Testis (tissue), 3 donors: Measurements from ENCODE around the gene LDAF1. TPM values are rescaled to one million over a fixed set of nuclear protein-coding genes. Genes with fewer than 3 reads are reported as not detected.
A peak's percentile ranks its signal among the peaks of the same experiment; 100 is the strongest.

Source experiments
- DNase-seq: peaks from one replicate; pipeline ENCODE4 v3.0.0-alpha.2; 2019
- H3K27ac ChIP-seq, 2 donors: fragments of 200-600 bp; sonication (generic); one replicate each; pipeline ENCODE4 v1.5.1; 2019
- H3K27me3 ChIP-seq: fragments of 200-600 bp; sonication (generic); one replicate; pipeline ENCODE4 v1.5.1; 2019
- H3K36me3 ChIP-seq: fragments of 200-600 bp; sonication (generic); one replicate; pipeline ENCODE4 v1.5.1; 2017; ENCODE audit warnings: low read depth; ENCODE audit errors: missing control alignments
- H3K4me1 ChIP-seq: fragments of 200-600 bp; sonication (generic); one replicate; pipeline ENCODE4 v1.5.1; 2019
- H3K4me3 ChIP-seq, 2 donors: fragments of 200-600 bp; sonication (generic); one replicate each; pipeline ENCODE4 v1.5.1; 2017 to 2019
- H3K9me3 ChIP-seq: fragments of 200-600 bp; sonication (generic); one replicate; pipeline ENCODE4 v1.5.1; 2017
- CTCF ChIP-seq, 3 experiments: fragments of 450-650 bp in 2 of 3; fragments of 200-600 bp in 1 of 3; sonication (generic) in 1 of 3; IDR thresholded peaks; one replicate each; pipeline ENCODE4 v1.5.1; 2016 to 2019; ENCODE audit warnings: antibody characterized with exemption in 3 of 3, mild to moderate bottlenecking in 2 of 3, moderate library complexity in 1 of 3
- POLR2A ChIP-seq: fragments of 450-650 bp; IDR thresholded peaks from one replicate; pipeline ENCODE4 v1.6.1; 2017; ENCODE audit warnings: antibody characterized with exemption, mild to moderate bottlenecking, moderate library complexity
- WGBS, 2 donors: methylation state at CpG; one replicate each; pipeline ENCODE4 v1.1.5; 2018; 5-methylcytosine and 5-hydroxymethylcytosine counted together
- intact Hi-C: fragments of 100-400 bp; cut with DNase I; formaldehyde crosslinking; loops from one replicate; pipeline ENCODE4 v1.15.1; 2023; ENCODE audit warnings: low total_unique reads
- polyA plus RNA-seq: library from polyadenylated mRNA; stranded (reverse); fragments of 350-450 nt; fragmentation: Illumina TruSeq; extraction: RNeasy Lipid Tissue Mini Kit (QIAGEN cat#74804); gene quantifications from one replicate; pipeline ENCODE4 v1.2.3, GENCODE V29; 2014; ENCODE audit warnings: low read depth, low replicate concordance; ENCODE audit not compliant: insufficient read depth
- total RNA-seq, 2 donors: library from RNA; depleted of rRNA; stranded (reverse); fragments of >200 nt; gene quantifications; one replicate each; pipeline ENCODE4 v1.2.3, GENCODE V29; 2016

The LDAF1 gene
- total and polyA plus RNA-seq, 3 donors from 2014 or later: 22.8 to 131 (median 54.2) TPM

DNA sequence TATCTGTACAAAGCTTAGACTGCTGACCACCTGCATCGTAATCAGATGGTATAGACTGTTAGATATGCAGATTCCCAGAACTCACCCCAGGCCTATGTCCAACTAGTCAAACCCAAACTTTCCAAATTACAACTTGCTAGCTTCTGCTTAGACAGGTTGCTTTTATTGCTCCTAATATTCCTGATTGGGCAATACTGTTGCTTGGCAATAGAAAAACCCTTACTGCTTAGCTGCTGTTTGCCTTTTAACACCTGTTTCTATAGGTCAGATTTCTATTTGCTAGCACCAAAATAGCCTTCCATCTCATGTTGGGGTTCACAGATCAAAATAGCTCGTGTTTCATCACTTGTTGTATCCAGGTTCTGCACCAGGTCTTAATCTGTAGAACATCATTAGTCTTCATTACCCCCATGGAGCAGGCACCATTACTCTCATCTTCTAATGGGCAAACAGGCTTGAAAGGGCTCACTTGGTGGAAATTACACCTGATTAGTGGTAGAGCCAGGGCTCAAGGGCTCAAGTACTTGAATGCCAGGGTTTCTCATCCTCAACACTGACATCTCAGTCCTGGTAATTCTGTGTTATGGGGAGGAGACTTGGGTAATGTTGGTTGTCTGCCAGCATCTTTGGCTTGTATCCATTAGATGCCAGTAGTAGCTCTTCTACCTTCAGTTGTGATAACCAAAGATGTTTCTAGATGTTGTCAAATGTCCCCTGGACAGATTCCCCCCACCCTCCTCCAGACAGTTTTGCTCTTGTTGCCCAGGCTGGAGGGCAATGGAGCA lies 50.2 kb downstream of the LDAF1 start:
- Histone ChIP-seq H3K4me1 (no peaks in the 10 kb centered on the region), H3K4me3 (no peak overlapping the region), H3K27ac (no peak overlapping the region), H3K27me3 (no peaks in the 10 kb centered on the region), H3K36me3 (no peaks in the 10 kb centered on the region), H3K9me3 (no peaks in the 10 kb centered on the region)
- TF ChIP-seq POLR2A: no peak
- no peak for TF ChIP-seq CTCF (IDR thresholded peaks at IDR 0.05)
- 79 to 83% methylated on average over 2 of the region's 2 CpGs for WGBS, 2 donors
- intact Hi-C loops: no loop called here
- no peak for DNase-seq

DNA sequence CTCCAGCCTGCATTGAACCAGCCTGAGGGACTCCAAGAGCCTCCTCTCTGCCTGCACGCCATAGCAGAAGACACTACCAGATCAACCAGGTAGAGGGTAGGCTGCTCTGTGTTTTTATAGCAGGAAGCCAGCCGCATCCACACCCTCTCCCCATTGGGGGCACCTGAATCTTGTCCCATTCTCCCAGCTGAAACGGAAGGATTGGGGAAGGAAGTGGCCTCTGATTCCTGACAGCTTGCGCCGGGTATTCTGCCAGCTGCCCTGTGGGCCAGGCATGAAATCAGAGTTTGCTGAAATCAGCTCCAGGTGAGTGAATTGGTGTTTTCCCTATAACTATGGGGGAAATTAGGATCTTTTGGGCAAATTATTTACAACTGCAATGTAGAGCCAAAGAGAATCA lies 53.0 kb downstream of the LDAF1 start, which contains the start of gene ZP2:
ZP2 (minus strand) TSS at position 89 of the 400 bp plus-strand sequence; CDS start at position 62, 27 bp downstream.
- Histone ChIP-seq H3K27me3 (no peaks in the 10 kb centered on the region), H3K9me3 (no peaks in the 10 kb centered on the region), H3K27ac (no peak within 1 kb of the TSS), H3K4me3 (no peak within 1 kb of the TSS), H3K4me1 (peaks cover 3% of the 10 kb centered on the region), H3K36me3 (no peaks in the 10 kb centered on the region)
- 82 to 84% methylated on average over 5 of the region's 5 CpGs for WGBS, 2 donors
- DNase-seq: no peak
- intact Hi-C loops: no loop called here
- TF ChIP-seq CTCF (IDR thresholded peaks at IDR 0.05): no peak
- TF ChIP-seq POLR2A: no peak

DNA sequence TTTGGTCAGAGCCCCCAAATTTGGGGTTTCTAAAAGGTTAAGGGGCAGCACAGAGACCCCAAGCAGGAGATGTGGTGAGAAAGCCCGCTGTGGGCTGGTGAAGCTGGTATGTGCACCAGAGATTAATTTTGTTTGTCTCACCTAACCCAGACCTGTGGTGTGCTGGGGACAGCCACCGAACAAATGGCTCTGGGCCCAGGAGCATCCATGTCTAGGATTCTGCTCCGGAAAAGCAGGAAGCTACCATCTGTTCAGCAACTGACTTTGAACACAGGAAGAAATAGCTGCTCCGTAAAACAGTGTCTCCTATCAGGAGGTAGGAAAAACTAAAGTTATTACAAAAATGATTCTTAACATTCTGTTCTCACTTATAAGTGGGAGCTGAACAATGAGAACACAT lies 55.6 kb downstream of the LDAF1 start:
- intact Hi-C loops: no loop called here
- WGBS, 2 donors: 57 to 65% methylated on average over 4 of the region's 4 CpGs
- DNase-seq: no peak
- H3K36me3 ChIP-seq: no peaks in the 10 kb centered on the region
- H3K9me3 ChIP-seq: no peaks in the 10 kb centered on the region
- H3K4me3 ChIP-seq: no peak overlapping the region
- no peak overlapping the region for H3K27ac ChIP-seq
- peaks cover 3% of the 10 kb centered on the region for H3K4me1 ChIP-seq
- H3K27me3 ChIP-seq: no peaks in the 10 kb centered on the region
- TF ChIP-seq CTCF (IDR thresholded peaks at IDR 0.05) (no peak), POLR2A (no peak)

DNA sequence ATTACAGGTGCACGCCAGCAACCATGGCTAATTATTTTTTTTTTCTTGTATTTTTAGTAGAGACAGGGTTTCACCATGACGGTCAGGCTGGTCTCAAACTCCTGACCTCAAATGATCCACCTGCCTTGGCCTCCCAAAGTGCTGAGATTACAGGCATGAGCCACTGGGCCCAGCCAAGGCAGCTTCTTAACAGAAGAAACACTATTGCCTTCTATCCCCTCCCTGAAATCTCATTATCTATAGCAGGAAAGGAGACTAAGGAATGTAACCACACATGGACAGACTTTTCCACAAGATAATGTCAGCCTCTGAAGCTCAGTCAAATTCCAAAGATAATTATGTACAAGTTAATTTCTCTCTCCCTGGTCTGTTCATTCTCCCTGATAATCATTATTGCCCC lies 58.6 kb downstream of the LDAF1 start:
- TF ChIP-seq CTCF (IDR thresholded peaks at IDR 0.05) (no peak), POLR2A (no peak)
- 58 to 62% methylated on average over 2 of the region's 2 CpGs for WGBS, 2 donors
- Histone ChIP-seq H3K9me3 (no peaks in the 10 kb centered on the region), H3K4me1 (peaks cover 3% of the 10 kb centered on the region), H3K27ac (no peak overlapping the region), H3K4me3 (no peak overlapping the region), H3K36me3 (no peaks in the 10 kb centered on the region), H3K27me3 (no peaks in the 10 kb centered on the region)
- DNase-seq: peak; percentile 35
- intact Hi-C loops: no loop called here

- no peak overlapping the region for H3K4me3 ChIP-seq
- H3K27ac ChIP-seq: no peak overlapping the region
- no peaks in the 10 kb centered on the region for H3K36me3 ChIP-seq
- H3K4me1 ChIP-seq: peaks cover 3% of the 10 kb centered on the region
- intact Hi-C loops: no loop called here
- H3K9me3 ChIP-seq: no peaks in the 10 kb centered on the region
- DNase-seq: no peak
- H3K27me3 ChIP-seq: no peaks in the 10 kb centered on the region
- TF ChIP-seq CTCF (IDR thresholded peaks at IDR 0.05) (no peak), POLR2A (no peak)
- 37 to 53% methylated on average over 7 of the region's 7 CpGs for WGBS, 2 donors
Observed at GRCh38 chr16:21218153-21218552, 59.7 kb downstream of the LDAF1 start.
